NCI-H146 treated with DMSO at 0.1 percent for 48 hours (cell line): ENCODE results near the gene CCDC63.
"Not testable (repeated sequence)": the region's sequence is repeated elsewhere in the genome, so short reads cannot be mapped to it uniquely, and the experiment has no call there.

Source experiments
- DNase-seq: peaks from one replicate; lab custom pipeline; 2025; ENCODE audit not compliant: unreplicated experiment; lab: John Stamatoyannopoulos, UW

The CCDC63 gene

GRCh38 chr12:110844131-110844530 is 2.7 kb upstream of the CCDC63 start:
- no peak for DNase-seq

GRCh38 chr12:110844551-110845338 is 2.0 kb upstream of the CCDC63 start:
- DNase-seq: no peak

GRCh38 chr12:110845339-110845682 is 1.5 kb upstream of the CCDC63 start:
- no peak for DNase-seq

DNA sequence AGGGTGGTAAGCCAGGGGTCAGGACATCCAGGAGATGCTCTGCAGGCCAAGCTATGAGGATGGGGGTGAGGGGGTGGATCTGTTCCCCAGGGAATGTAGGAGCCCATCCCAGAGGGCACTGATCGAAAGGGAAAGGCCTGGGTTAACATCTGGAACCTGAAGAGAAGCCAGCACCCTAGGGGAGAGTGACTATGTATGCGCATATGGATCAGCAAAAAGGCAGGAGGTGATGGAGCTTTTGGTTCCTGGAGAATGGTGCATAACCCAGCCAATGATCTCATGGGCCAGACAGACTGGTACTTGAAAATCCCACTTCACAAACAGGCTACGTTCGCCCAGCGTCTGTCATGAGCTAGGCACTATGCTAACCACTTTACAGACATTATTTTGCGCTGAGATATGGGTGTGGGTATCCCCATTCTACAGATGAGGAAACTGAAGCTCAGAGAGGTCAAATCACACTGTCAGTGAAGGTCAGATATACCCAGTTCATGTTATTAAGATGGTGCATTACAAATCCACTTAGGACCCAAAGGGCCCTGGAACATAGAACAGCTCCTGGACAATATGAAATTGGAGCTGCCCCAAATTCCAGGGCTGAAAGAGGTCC is 1.6 kb downstream of the CCDC63 start:
- no peak for DNase-seq

DNA sequence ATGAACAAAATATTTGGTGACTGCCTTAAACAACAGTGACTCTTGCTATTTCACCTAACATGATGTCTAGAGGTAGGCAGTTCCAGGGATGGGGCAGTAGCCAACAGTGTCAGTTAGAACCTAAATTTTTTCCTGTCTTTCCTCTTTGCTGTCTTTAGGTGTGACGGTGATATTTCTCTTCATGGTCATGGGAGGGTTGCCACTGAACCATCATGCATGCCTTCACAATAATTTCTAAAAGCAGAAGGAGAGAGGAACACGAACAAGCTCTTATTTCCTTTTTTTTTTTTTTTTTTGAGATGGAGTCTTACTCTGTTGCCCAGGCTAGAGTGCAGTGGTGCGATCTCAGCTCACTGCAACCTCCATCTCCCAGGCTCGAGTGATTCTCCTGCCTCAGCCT is 2.4 kb downstream of the CCDC63 start:
- DNase-seq: no peak

- no peak for DNase-seq
Measured at GRCh38 chr12:110849748-110850403, 3.1 kb downstream of the CCDC63 start.

DNA sequence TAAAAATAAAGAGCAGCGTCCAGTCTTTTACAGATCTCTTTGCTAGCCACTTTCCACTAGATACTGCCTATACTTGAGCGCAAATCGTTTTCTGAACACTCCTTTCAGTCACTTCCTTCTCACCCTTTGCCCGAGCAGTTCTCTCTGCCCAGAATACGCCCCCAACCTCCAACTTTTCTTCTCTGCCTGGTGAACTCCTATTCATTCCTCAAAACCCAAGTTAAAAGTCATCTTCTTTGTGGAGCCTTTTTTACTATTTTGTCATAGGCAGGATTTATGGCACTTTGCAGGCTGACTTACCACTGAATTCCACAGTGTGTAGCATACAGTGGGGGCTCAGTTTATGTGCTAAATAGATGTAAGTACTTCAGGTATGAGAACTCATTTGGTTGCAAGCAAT is 4.0 kb downstream of the CCDC63 start:
- no peak for DNase-seq

DNA sequence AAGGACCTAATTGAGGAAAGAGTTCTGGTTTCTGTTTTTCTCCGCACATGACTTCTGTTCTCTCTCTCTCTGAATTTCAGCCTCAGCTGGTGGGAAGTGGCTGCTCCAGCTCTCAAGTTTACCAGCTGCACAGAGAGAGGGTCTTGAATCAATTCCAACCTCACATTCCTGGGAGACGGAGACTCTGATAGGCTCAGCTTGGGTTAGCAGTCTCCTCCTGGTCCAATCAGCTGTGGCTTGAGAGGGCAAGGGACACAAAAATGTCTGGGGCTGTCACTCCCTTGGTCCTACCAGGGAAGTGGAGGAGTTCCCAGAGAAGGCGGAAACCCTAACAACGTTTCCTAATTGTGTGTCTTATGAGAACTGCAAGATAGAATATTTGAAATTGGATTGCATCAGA is 7.0 kb downstream of the CCDC63 start:
- DNase-seq: no peak

DNA sequence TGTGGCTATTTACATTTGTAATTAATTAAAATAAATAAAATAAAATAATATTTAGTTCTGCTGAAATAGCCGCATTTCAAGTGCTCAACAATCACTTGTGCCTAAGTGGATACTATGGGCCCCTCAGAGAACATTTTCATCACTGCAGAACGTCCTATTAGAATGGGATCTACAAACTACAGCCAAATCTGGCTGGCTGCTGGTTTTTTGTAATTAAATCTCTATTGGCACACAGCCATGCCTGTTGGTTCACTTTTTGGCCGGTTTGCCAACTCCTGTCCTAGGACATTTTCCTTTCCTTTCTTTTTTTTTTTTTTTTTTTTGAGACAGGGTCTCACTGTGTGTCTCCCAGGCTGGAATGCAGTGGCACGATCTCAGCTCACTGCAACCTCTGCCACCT is 9.8 kb downstream of the CCDC63 start:
- no peak for DNase-seq

DNA sequence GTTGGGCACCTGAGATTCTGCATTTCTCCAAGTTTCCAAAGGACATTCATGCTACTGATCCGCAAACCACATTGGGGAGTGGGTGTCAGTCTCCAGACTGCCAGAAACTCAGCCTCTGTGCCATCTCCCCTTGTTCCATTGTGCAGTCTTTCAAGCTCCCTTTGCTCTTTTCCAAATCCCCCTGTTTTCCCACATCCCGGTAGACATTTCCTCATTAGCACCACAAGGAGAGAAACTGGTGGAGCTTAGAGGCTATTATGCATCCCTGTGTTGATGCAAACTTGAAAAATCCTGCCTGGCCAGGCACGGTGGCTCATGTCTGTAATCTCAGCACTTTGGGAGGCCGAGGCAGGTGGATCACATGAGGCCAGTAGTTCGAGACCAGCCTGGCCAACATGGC is 10.7 kb downstream of the CCDC63 start:
- no peak for DNase-seq

GRCh38 chr12:110857954-110858353 is 11.2 kb downstream of the CCDC63 start:
- DNase-seq: not testable (repeated sequence)

DNA sequence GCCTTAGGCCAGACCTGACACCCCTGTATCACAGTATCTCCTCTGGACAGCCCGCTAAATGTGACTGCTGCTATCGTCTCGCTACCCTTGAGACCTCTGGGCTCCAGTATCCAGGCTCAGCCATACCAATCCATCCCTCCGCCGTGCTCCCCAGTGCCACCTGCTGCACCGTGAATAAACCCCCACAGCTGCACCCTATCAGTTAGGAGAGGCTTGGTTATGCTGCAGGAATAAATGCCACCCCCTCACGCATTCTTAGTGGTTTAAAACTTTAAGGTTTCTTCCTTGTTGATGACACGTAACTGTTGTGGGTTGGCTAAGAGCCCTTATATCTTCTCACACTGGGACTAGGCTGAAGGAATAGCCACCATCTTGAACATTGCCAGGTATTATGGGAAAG is 12.1 kb downstream of the CCDC63 start:
- no peak for DNase-seq

DNA sequence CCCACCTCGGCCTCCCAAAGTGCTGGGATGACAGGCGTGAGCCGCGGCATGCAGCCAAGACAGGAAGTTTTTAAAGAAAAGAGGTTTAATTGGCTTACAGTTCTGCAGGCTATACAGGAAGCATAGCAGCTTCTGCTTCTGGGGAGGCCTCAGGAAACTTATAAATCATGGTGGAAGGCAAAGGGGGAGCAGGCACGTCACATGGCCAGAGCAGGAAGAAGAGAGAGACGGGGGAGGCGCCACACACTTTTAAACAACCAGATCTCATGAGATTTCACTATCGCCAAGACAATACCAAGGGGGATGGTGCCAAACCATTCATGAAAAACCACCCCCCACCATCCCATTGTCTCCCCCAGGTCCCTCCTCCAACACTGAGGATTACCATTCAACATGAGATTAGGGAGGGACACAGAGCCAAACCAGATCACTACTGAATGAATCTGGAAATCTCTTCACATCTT is 14.1 kb downstream of the CCDC63 start:
- no peak for DNase-seq

GRCh38 chr12:110861729-110862128 is 14.9 kb downstream of the CCDC63 start:
- DNase-seq: no peak

GRCh38 chr12:110862329-110862728 is 15.5 kb downstream of the CCDC63 start:
- DNase-seq: no peak

GRCh38 chr12:110863161-110863560 is 16.4 kb downstream of the CCDC63 start:
- DNase-seq: no peak

DNA sequence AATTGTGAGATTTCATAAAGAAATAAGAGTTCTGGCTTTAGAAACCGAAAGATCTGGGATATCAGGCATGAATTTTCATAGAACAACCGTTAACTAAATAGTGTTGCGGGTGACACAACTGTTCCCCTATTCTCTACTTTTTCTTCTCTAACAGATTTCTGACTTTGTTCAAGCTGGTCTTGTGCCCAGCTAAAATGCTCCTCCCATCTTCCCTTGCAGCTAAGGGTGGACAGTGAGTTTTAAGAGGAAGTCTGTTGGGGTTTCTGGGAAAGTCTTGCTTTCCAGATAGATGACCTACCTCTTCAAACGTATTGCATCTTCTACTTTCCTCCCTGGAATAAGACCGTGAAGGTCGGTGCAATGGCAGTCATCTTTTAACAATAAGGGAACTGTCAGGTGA is 18.7 kb downstream of the CCDC63 start:
- no peak for DNase-seq

GRCh38 chr12:110869026-110869425 is 22.2 kb downstream of the CCDC63 start:
- no peak for DNase-seq

GRCh38 chr12:110869803-110870202 is 23.0 kb downstream of the CCDC63 start:
- no peak for DNase-seq

DNA sequence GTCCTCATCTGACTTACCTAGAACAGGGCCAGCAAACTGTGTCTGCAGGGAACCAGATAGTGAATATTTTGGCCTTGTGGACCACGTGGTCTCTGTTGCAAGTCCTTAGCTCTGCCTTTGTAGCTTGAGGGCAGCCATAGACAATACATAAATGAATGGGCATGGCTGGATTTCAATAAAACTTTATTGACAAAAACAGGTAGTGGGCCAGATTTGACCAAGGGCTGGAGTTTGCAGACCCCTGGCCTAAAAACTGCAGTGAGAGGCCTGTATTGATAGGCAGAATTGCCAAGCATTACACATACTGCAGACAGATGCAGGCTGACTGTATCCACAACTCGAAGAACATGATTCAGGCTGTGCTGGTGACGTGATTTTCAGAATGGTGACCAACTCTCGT is 25.3 kb downstream of the CCDC63 start:
- DNase-seq: no peak

- no peak for DNase-seq
Measured at GRCh38 chr12:110874351-110874750, 27.6 kb downstream of the CCDC63 start.

DNA sequence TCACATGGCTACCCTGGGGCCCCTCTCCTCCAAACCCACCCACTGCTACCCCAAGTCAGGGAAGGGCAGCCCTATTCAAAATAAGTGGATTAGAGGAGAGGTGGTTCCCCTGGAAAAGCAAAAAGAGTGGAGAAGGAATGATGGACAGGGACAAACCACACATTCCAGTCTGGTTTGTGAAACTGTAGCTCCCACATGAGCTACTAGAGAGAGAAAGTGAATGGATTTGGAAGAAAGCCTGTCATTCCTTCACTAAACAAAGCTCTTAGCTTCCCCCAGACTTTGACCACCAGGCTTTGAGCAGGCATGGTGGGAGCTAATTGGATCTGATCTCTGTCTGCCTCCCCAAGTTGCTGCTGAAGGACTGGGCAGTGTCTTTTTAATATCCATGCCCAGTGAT is 28.0 kb downstream of the CCDC63 start:
- no peak for DNase-seq
